ENCODE results near the gene FNBP1. TPM values are rescaled to one million over a fixed set of nuclear protein-coding genes. Genes with fewer than 3 reads are reported as not detected.

The FNBP1 gene
- total and polyA plus RNA-seq, 2 of the 8 experiments (the other 6 are each of a cell fraction or from before 2014, with no cell fraction given) = 7.2 to 40.9 TPM

DNA sequence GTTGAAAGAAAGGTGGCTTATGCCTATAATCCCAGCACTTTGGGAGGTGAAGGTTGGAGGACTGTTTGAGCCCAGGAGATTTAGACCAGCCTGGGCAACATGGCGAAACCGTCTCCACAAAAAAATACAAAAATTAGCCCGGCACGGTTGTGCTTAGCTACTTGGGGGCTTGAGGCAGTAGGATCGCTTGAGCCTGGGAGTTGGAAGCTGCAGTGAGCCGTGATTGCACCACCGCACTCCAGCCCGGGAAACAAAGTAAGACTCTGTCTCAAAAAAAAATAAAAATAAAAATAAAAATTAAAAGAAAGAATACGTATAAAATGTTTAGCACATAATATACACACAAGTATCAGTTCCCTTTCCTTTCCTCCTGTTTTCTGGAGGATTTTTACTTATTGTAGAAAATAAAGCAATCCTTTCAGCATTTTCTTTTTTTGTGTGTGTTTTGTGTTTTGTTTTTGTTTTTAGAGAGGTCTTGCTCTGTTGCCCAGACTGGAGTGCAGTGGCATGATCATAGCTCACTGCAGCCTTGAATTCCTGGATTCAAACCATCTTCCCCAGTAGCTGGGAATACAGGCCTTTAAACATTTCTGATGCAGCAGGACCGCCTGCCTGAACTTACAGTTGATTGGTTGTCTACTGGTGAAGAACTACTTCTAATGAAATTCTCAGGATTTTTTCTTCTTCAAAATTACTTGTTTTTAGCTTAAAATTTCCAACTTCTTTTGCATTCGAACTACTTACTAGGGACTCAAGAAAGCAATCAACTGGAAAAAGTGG, 6.6 kb upstream of the FNBP1 start:
- FAIRE-seq (no peak), DNase-seq (ENCODE audit: low read depth in 1 of 2, low spot score in 2 of 2) (no peak)
- Histone ChIP-seq H2AK5ac (ENCODE audit: low read depth, low read length) (no peak overlapping the region), H4K20me1 (replicated peaks in 1 of 2; ENCODE audit: control insufficient read depth in 1 of 2, insufficient read depth in 2 of 2, low read length in 2 of 2) (no peaks in the 10 kb centered on the region), H3K18ac (ENCODE audit: extremely low read depth, low read length) (no peak overlapping the region), H3K23me2 (ENCODE audit: low read depth, low read length) (0 out of 2 replicates have a peak, but pooled peaks cover 2% of the 10 kb centered on the region), H3K9me3 (ENCODE audit: insufficient read depth in 2 of 2, low read depth in 1 of 2, low read length in 1 of 2) (no peaks in the 10 kb centered on the region), H3K9ac (replicated peaks in 1 of 4; ENCODE audit: extremely low read depth in 1 of 4, low read depth in 3 of 4, low read length in 3 of 4) (no peak overlapping the region), H3K36me3 (ENCODE audit: control insufficient read depth in 2 of 4, insufficient read depth in 4 of 4, low read length in 3 of 4) (no peaks in the 10 kb centered on the region), H2BK20ac (ENCODE audit: low read length) (no peak overlapping the region), H3K79me1 (ENCODE audit: low read depth, low read length) (0 out of 2 replicates have a peak, but pooled peaks cover 2% of the 10 kb centered on the region), H4K5ac (ENCODE audit: insufficient read length, low read depth, low read length) (no peak overlapping the region), H3K79me2 (ENCODE audit: control insufficient read depth in 1 of 2, insufficient read depth in 2 of 2, low read length in 2 of 2) (peaks cover 0 to 5% of the 10 kb centered on the region in 2 experiments; a peak in 2 of 4 replicates), H3K14ac (ENCODE audit: insufficient read length) (no peak overlapping the region), H3K27ac (ENCODE audit: low read depth, low read length) (no peak overlapping the region), H3K4me3 (ENCODE audit: extremely low read depth in 1 of 4, insufficient read depth in 2 of 4, low read depth in 3 of 4, low read length in 4 of 4) (no peak overlapping the region), H2BK15ac (ENCODE audit: low read length) (no peak overlapping the region), H3K56ac (replicated peaks; ENCODE audit: insufficient read length, low read depth, low read length) (no peak overlapping the region), H2AFZ (ENCODE audit: low read length) (no peak overlapping the region), H4K91ac (replicated peaks; ENCODE audit: insufficient read length, low read length) (no peak overlapping the region), H4K8ac (ENCODE audit: extremely low read depth, insufficient read depth, low read length) (no peak overlapping the region), H3K23ac (ENCODE audit: insufficient read length) (no peak overlapping the region), H2BK120ac (replicated peaks; ENCODE audit: low read depth, low read length) (no peak overlapping the region), H3K4me2 (ENCODE audit: insufficient read depth in 1 of 2, low read depth in 2 of 2, low read length in 2 of 2) (no peak overlapping the region), H3K4me1 (replicated peaks in 1 of 4; ENCODE audit: control insufficient read depth in 3 of 4, insufficient read depth in 4 of 4, low read length in 3 of 4) (peaks cover 0 to 2% (median 1%) of the 10 kb centered on the region in 4 experiments; a peak in 2 of 7 replicates), H2BK12ac (ENCODE audit: low read depth, low read length) (no peak overlapping the region), H2BK5ac (ENCODE audit: low read depth, low read length) (no peak overlapping the region), H3K4ac (replicated peaks; ENCODE audit: insufficient read length, low read depth, low read length) (no peak overlapping the region), H3K27me3 (replicated peaks in 1 of 4; ENCODE audit: control insufficient read depth in 3 of 4, extremely low read depth in 1 of 4, insufficient read depth in 3 of 4, low read length in 3 of 4) (no peaks in the 10 kb centered on the region)
- CTCF ChIA-PET (ENCODE audit: partially characterized antibody) = interaction anchor here (1.0 to 1.3 kb wide), 2 partner anchors 92 to 161 kb away, joined by 3 read pairs; no protein-coding TSS in a partner anchor
- WGBS, 2 experiments (ENCODE audit: extremely low coverage in 1 of 2, insufficient coverage in 1 of 2, insufficient read length in 1 of 2, insufficient replicate concordance in 2 of 2, low coverage in 1 of 2, low lambda C conversion rate in 2 of 2, missing lambda C conversion rate in 1 of 2) = 87% methylated on average over 10 of the region's 11 CpGs; no CpG with 5 or more reads in 1 of the 2 experiments
- POLR2A ChIA-PET (ENCODE audit: partially characterized antibody) = no interaction called here
- TF ChIP-seq POLR2AphosphoS5 (IDR thresholded peaks at IDR 0.05; ENCODE audit: low read depth, low read length) = no peak
- TF ChIP-seq, protein P1, sequence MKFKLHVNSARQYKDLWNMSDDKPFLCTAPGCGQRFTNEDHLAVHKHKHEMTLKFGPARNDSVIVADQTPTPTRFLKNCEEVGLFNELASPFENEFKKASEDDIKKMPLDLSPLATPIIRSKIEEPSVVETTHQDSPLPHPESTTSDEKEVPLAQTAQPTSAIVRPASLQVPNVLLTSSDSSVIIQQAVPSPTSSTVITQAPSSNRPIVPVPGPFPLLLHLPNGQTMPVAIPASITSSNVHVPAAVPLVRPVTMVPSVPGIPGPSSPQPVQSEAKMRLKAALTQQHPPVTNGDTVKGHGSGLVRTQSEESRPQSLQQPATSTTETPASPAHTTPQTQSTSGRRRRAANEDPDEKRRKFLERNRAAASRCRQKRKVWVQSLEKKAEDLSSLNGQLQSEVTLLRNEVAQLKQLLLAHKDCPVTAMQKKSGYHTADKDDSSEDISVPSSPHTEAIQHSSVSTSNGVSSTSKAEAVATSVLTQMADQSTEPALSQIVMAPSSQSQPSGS (IDR thresholded peaks at IDR 0.05; ENCODE audit: low read length) = no peak
- TF ChIP-seq TEAD4 (IDR thresholded peaks at IDR 0.05; ENCODE audit: low read depth, low read length) = no peak
- no peak for TF ChIP-seq PHF8 (conservative IDR thresholded peaks at IDR 0.05; ENCODE audit: low read depth, low read length)
